Measurements from ENCODE around the gene PCTP.

DNA sequence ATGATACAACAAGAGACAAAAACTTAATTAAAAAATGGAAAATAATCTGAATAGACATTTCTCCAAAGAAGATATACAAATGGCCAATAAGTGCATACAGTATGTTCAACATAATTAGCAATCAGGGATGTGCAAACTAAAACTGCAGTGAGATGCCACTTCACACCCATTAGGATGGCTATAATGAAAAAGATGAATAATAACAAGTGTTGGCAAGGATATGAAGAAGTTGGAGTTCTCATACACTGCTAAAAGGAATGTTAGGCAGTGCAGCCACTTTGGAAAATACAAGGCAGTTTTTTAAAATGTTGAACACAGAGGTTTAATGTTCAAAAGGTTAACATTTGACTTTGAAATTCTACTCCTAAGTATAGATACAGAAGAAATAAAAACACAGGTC is 69.8 kb downstream of the PCTP start:
- TF ChIP-seq CTCF (IDR thresholded peaks at IDR 0.05) (no peak), POLR2AphosphoS5 (IDR thresholded peaks at IDR 0.05; ENCODE audit: low read depth, low read length) (no peak), YY1 (IDR thresholded peaks at IDR 0.05; ENCODE audit: low read depth) (no peak), RFX5 (IDR thresholded peaks at IDR 0.05; ENCODE audit: low read length) (no peak), EP300 (IDR thresholded peaks at IDR 0.05; ENCODE audit: borderline replicate concordance in 1 of 2, low read depth in 1 of 2, low read length in 1 of 2) (no peak), JUND (IDR thresholded peaks at IDR 0.05) (no peak), RAD21 (IDR thresholded peaks at IDR 0.05; ENCODE audit: low read length) (no peak), CHD2 (IDR thresholded peaks at IDR 0.05; ENCODE audit: low read length, partially characterized antibody) (no peak), TAF1 (IDR thresholded peaks at IDR 0.05; ENCODE audit: borderline replicate concordance, low read depth, low read length) (no peak), USF1 (IDR thresholded peaks at IDR 0.05; ENCODE audit: borderline replicate concordance, low read depth) (no peak), FOXM1 (IDR thresholded peaks at IDR 0.05; ENCODE audit: low read depth) (no peak)
